Breast epithelium (tissue), 4 donors: Measurements from ENCODE around the gene SLC22A14. TPM values are rescaled to one million over a fixed set of nuclear protein-coding genes. Genes with fewer than 3 reads are reported as not detected.

Experiments
- DNase-seq, 2 donors: peaks; one replicate each; pipeline ENCODE4 v3.0.0-alpha.2; 2019; ENCODE audit warnings: low spot score in 2 of 2
- H3K27ac ChIP-seq, 2 donors: fragments of 200-600 bp; sonication (generic) in 1 of 2; one replicate each; pipeline ENCODE4 v1.5.1; 2016 to 2019; ENCODE audit warnings: mild to moderate bottlenecking in 1 of 2
- H3K27me3 ChIP-seq, 2 donors: fragments of 200-600 bp; sonication (generic) in 1 of 2; one replicate each; pipeline versions ENCODE4 v1.5.1 to v1.6.0; 2017 to 2019; ENCODE audit warnings: control low read depth in 1 of 2, mild to moderate bottlenecking in 1 of 2
- H3K36me3 ChIP-seq: fragments of 200-600 bp; one replicate; pipeline ENCODE4 v1.5.1; 2019
- H3K4me1 ChIP-seq, 2 donors: fragments of 200-600 bp; sonication (generic); one replicate each; pipeline ENCODE4 v1.5.1; 2016 to 2019; ENCODE audit warnings: control low read depth in 1 of 2
- H3K4me3 ChIP-seq, 3 donors: fragments of 200-600 bp; sonication (generic); 1 replicate in 2 of 3; 2 replicates in 1 of 3; pipeline ENCODE4 v1.5.1; 2016 to 2019; ENCODE audit warnings: mild to moderate bottlenecking in 3 of 3, moderate library complexity in 2 of 3
- H3K9me3 ChIP-seq, 2 donors: fragments of 200-600 bp; sonication (generic) in 1 of 2; one replicate each; pipeline ENCODE4 v1.5.1; 2016 to 2019; ENCODE audit warnings: control low read depth in 1 of 2
- CTCF ChIP-seq, 3 donors: fragments of 450-650 bp; IDR thresholded peaks; one replicate each; pipeline ENCODE4 v1.5.1; 2016 to 2017; ENCODE audit warnings: antibody characterized with exemption in 3 of 3, mild to moderate bottlenecking in 3 of 3, moderate library complexity in 3 of 3
- POLR2A ChIP-seq: fragments of 450-650 bp; IDR thresholded peaks from one replicate; pipeline ENCODE4 v1.6.1; 2016; ENCODE audit warnings: antibody characterized with exemption, mild to moderate bottlenecking, moderate library complexity
- POLR2AphosphoS5 ChIP-seq, 3 donors: sonication (generic); formaldehyde crosslinking; IDR thresholded peaks; one replicate each; pipeline ENCODE4 v1.6.1; 2017; ENCODE audit warnings: antibody characterized with exemption in 3 of 3
- intact Hi-C: fragments of 100-400 bp; cut with DNase I; formaldehyde crosslinking; loops from one replicate; pipeline ENCODE4 v1.15.1; 2023; ENCODE audit warnings: low total_unique reads
- total RNA-seq, 3 donors: library from RNA; depleted of rRNA; stranded (reverse); fragments of >200 nt; gene quantifications; one replicate each; pipeline ENCODE4 v1.1.0, GENCODE V29; 2016

Gene SLC22A14
- total RNA-seq, 3 donors from 2014 or later = 0.29 TPM; not detected in 2

- Histone ChIP-seq H3K27me3 (no peaks in the 10 kb centered on the region), H3K36me3 (no peaks in the 10 kb centered on the region), H3K4me3 (no peak overlapping the region), H3K9me3 (no peaks in the 10 kb centered on the region), H3K27ac (no peak overlapping the region), H3K4me1 (no peaks in the 10 kb centered on the region)
- TF ChIP-seq POLR2AphosphoS5 (IDR thresholded peaks at IDR 0.05) (no peak), POLR2A (no peak), CTCF (IDR thresholded peaks at IDR 0.05) (no peak)
- intact Hi-C loops = no loop called here
- no peak for DNase-seq
These were observed 15.4 kb downstream of the SLC22A14 start for GRCh38 chr3:38297537-38297936.

GRCh38 chr3:38297947-38298711 lies 16.0 kb downstream of the SLC22A14 start:
- H3K27ac ChIP-seq = no peak overlapping the region
- H3K36me3 ChIP-seq = no peaks in the 10 kb centered on the region
- H3K4me1 ChIP-seq = no peaks in the 10 kb centered on the region
- H3K4me3 ChIP-seq = no peak overlapping the region
- no peaks in the 10 kb centered on the region for H3K27me3 ChIP-seq
- no peaks in the 10 kb centered on the region for H3K9me3 ChIP-seq
- intact Hi-C loops = no loop called here
- peak in 2 of 3 donors; percentile 4 to 14 for TF ChIP-seq CTCF (IDR thresholded peaks at IDR 0.05)
- no peak for TF ChIP-seq POLR2AphosphoS5 (IDR thresholded peaks at IDR 0.05)
- no peak for TF ChIP-seq POLR2A
- no peak for DNase-seq

DNA sequence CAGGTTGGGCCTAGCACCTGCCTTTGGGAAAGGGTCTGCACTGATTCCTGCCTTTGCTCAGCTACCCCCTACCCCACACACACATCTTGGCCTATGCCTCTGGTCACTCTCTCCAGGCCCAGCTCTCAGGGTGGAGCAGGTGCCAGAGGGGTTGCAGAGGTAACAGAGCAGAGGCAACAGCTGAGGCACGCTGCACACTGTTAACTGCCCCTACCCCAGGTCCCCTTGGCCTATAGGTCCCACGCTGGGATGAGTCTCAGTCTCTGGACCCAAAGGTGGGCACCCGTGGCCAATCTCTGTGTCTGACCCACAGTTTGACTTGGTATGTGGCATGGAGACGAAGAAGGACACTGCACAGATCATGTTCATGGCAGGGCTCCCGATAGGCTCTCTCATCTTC lies 24.8 kb downstream of the SLC22A14 start:
- H3K4me1 ChIP-seq = no peaks in the 10 kb centered on the region
- no peaks in the 10 kb centered on the region for H3K9me3 ChIP-seq
- H3K36me3 ChIP-seq = no peaks in the 10 kb centered on the region
- TF ChIP-seq CTCF (IDR thresholded peaks at IDR 0.05) (no peak), POLR2AphosphoS5 (IDR thresholded peaks at IDR 0.05) (no peak), POLR2A (no peak)
- DNase-seq = no peak
- H3K4me3 ChIP-seq = no peak overlapping the region
- intact Hi-C loops = no loop called here
- no peak overlapping the region for H3K27ac ChIP-seq
- H3K27me3 ChIP-seq = no peaks in the 10 kb centered on the region

- intact Hi-C loops = no loop called here
- TF ChIP-seq POLR2AphosphoS5 (IDR thresholded peaks at IDR 0.05) (no peak), POLR2A (no peak), CTCF (IDR thresholded peaks at IDR 0.05) (no peak)
These were observed 25.5 kb downstream of the SLC22A14 start for GRCh38 chr3:38307599-38307998.

GRCh38 chr3:38308456-38308855 lies 26.4 kb downstream of the SLC22A14 start:
- no peaks in the 10 kb centered on the region for H3K4me1 ChIP-seq
- no peak overlapping the region for H3K27ac ChIP-seq
- intact Hi-C loops = no loop called here
- TF ChIP-seq POLR2AphosphoS5 (IDR thresholded peaks at IDR 0.05) (no peak), CTCF (IDR thresholded peaks at IDR 0.05) (no peak), POLR2A (no peak)
- no peaks in the 10 kb centered on the region for H3K9me3 ChIP-seq
- no peak overlapping the region for H3K4me3 ChIP-seq
- H3K27me3 ChIP-seq = no peaks in the 10 kb centered on the region
- no peak for DNase-seq
- H3K36me3 ChIP-seq = no peaks in the 10 kb centered on the region

More at GRCh38 chr3:38307599-38307998, 25.5 kb downstream of the SLC22A14 start:
- H3K9me3 ChIP-seq = no peaks in the 10 kb centered on the region
- DNase-seq = no peak
- H3K36me3 ChIP-seq = no peaks in the 10 kb centered on the region
- H3K4me3 ChIP-seq = no peak overlapping the region
- H3K4me1 ChIP-seq = no peaks in the 10 kb centered on the region
- no peak overlapping the region for H3K27ac ChIP-seq
- H3K27me3 ChIP-seq = no peaks in the 10 kb centered on the region
